Lung microvascular endothelial cell (primary cell): ENCODE results near the gene PRKAR1B. TPM values are rescaled to one million over a fixed set of nuclear protein-coding genes. Genes with fewer than 3 reads are reported as not detected.

ENCODE experiments used
- DNase-seq, 2 donors: peaks; one replicate each; pipeline versions ENCODE4 v3.0.0 to v3.0.0-alpha.2; 2010; ENCODE audit warnings: low read depth in 2 of 2
- total RNA-seq: library from RNA; depleted of rRNA; stranded (reverse); fragments of >200 nt; gene quantifications from 2 replicates; pipeline ENCODE4 v1.2.1, GENCODE V29; 2014

The PRKAR1B gene
- total RNA-seq, 1 donor from 2014 or later = 71.8 TPM

- DNase-seq = no peak
Measured at GRCh38 chr7:524800-525199, 202.3 kb downstream of the PRKAR1B start.

- DNase-seq = no peak
Measured at GRCh38 chr7:523347-524336, 203.4 kb downstream of the PRKAR1B start.

- no peak for DNase-seq
Measured at GRCh38 chr7:522951-523314, 204.1 kb downstream of the PRKAR1B start.

- peak; percentile 60 to 61 for DNase-seq
Measured at GRCh38 chr7:522071-522950, 204.8 kb downstream of the PRKAR1B start.

GRCh38 chr7:521221-522070 is 205.6 kb downstream of the PRKAR1B start:
- peak; percentile 57 to 76 for DNase-seq

- DNase-seq = peak in 1 of 2 donors; percentile 20
Measured at GRCh38 chr7:520503-521161, 206.4 kb downstream of the PRKAR1B start.

- peak; percentile 66 to 74 for DNase-seq
Measured at GRCh38 chr7:519484-520390, 207.3 kb downstream of the PRKAR1B start, which contains the start of gene PDGFA. Gene PDGFA, minus strand, starts transcription at chr7:519846. Its CDS starts 845 bp downstream, at chr7:519001.

GRCh38 chr7:518630-519483 is 208.2 kb downstream of the PRKAR1B start:
- peak; percentile 82 to 87 for DNase-seq

GRCh38 chr7:517774-518629 is 209.1 kb downstream of the PRKAR1B start:
- peak; percentile 74 to 79 for DNase-seq

- peak; percentile 64 to 80 for DNase-seq
Measured at GRCh38 chr7:516606-517456, 210.2 kb downstream of the PRKAR1B start.

GRCh38 chr7:516216-516605 is 210.9 kb downstream of the PRKAR1B start:
- DNase-seq = no peak

- DNase-seq = no peak
Measured at GRCh38 chr7:515628-516027, 211.5 kb downstream of the PRKAR1B start.

GRCh38 chr7:514651-515598 is 212.2 kb downstream of the PRKAR1B start:
- DNase-seq = peak in 1 of 2 donors; percentile 33

GRCh38 chr7:514242-514641 is 212.8 kb downstream of the PRKAR1B start:
- DNase-seq = no peak

GRCh38 chr7:513521-514166 is 213.4 kb downstream of the PRKAR1B start:
- DNase-seq = peak in 1 of 2 donors; percentile 65
